Esophagus muscularis mucosa (tissue), 3 donors: ENCODE measurements around the gene GABRR2.

Source experiments
- CTCF ChIP-seq, 3 experiments: fragments of 200-600 bp in 2 of 3; fragments of 450-650 bp in 1 of 3; sonication (generic) in 2 of 3; IDR thresholded peaks; one replicate each; pipeline ENCODE4 v1.5.1; 2017 to 2019; ENCODE audit warnings: antibody characterized with exemption in 3 of 3, mild to moderate bottlenecking in 2 of 3, moderate library complexity in 1 of 3
- POLR2AphosphoS5 ChIP-seq, 2 donors: sonication (generic); formaldehyde crosslinking; IDR thresholded peaks; one replicate each; pipeline ENCODE4 v1.6.1; 2017; ENCODE audit warnings: antibody characterized with exemption in 2 of 2

- TF ChIP-seq POLR2AphosphoS5 (IDR thresholded peaks at IDR 0.05) (no peak), CTCF (IDR thresholded peaks at IDR 0.05) (no peak)
Observed at GRCh38 chr6:89364586-89364985, 49.5 kb upstream of the GABRR2 start.
